Liver (tissue), 9 donors: Measurements from ENCODE around the gene CNOT3. TPM values are rescaled to one million over a fixed set of nuclear protein-coding genes. Genes with fewer than 3 reads are reported as not detected.

Source experiments
- DNase-seq: peaks from one replicate; pipeline ENCODE4 v3.0.0-alpha.2; 2017; ENCODE audit warnings: low spot score
- H3K27ac ChIP-seq, 2 donors: one replicate each; pipeline ENCODE4 v1.7.0; 2013; ENCODE audit warnings: inconsistent platforms in 2 of 2, low read length in 2 of 2, control low read depth in 1 of 2, low read depth in 1 of 2, mild to moderate bottlenecking in 1 of 2
- H3K27me3 ChIP-seq, 4 donors: one replicate each; pipeline versions ENCODE4 v1.6.1 to v1.7.0; 2013; ENCODE audit warnings: low read length in 3 of 4, inconsistent platforms in 1 of 4, mild to moderate bottlenecking in 1 of 4, moderate library complexity in 1 of 4; ENCODE audit not compliant: control insufficient read depth in 4 of 4, insufficient read depth in 4 of 4
- H3K36me3 ChIP-seq, 4 donors: one replicate each; pipeline versions ENCODE4 v1.6.1 to v1.7.0; 2013; ENCODE audit warnings: low read length in 3 of 4, mild to moderate bottlenecking in 3 of 4, low read depth in 1 of 4, moderate library complexity in 1 of 4; ENCODE audit not compliant: control insufficient read depth in 4 of 4, insufficient read depth in 3 of 4
- H3K4me1 ChIP-seq, 4 donors: one replicate each; pipeline versions ENCODE4 v1.6.1 to v1.7.0; 2013; ENCODE audit warnings: low read length in 3 of 4, mild to moderate bottlenecking in 3 of 4, moderate library complexity in 1 of 4; ENCODE audit not compliant: control insufficient read depth in 4 of 4, insufficient read depth in 4 of 4
- H3K4me3 ChIP-seq, 3 donors: one replicate each; pipeline versions ENCODE4 v1.6.1 to v1.7.0; 2013; ENCODE audit warnings: low read length in 3 of 3, control low read depth in 1 of 3, low read depth in 1 of 3, mild to moderate bottlenecking in 1 of 3
- H3K9ac ChIP-seq, 2 donors: one replicate each; pipeline ENCODE4 v1.7.0; 2013; ENCODE audit warnings: low read length in 2 of 2, mild to moderate bottlenecking in 2 of 2, moderate library complexity in 2 of 2, control low read depth in 1 of 2, low read depth in 1 of 2
- H3K9me3 ChIP-seq, 4 donors: one replicate each; pipeline versions ENCODE4 v1.6.1 to v1.7.0; 2013; ENCODE audit warnings: low read length in 3 of 4; ENCODE audit not compliant: control insufficient read depth in 4 of 4
- CTCF ChIP-seq: fragments of 150-350 bp; IDR thresholded peaks from 2 replicates; pipeline ENCODE4 v1.5.1; 2017; ENCODE audit warnings: improper control_type of control experiment, low read depth, low read length; ENCODE audit not compliant: missing input control
- FOXA1 ChIP-seq: IDR thresholded peaks from 2 replicates; pipeline ENCODE4 v1.6.1; 2016; ENCODE audit warnings: antibody characterized with exemption
- FOXA2 ChIP-seq: IDR thresholded peaks from 2 replicates; pipeline ENCODE4 v1.6.1; 2016; ENCODE audit warnings: antibody characterized with exemption
- GABPA ChIP-seq, 2 donors: IDR thresholded peaks in 1 of 2; conservative IDR thresholded peaks in 1 of 2; 2 replicates each; pipeline ENCODE4 v1.6.1; 2016; ENCODE audit warnings: antibody characterized with exemption in 2 of 2, mild to moderate bottlenecking in 1 of 2, moderate library complexity in 1 of 2
- HNF4A ChIP-seq, 2 donors: conservative IDR thresholded peaks; 2 replicates each; pipeline ENCODE4 v1.6.1; 2016; ENCODE audit warnings: antibody characterized with exemption in 2 of 2, mild to moderate bottlenecking in 2 of 2
- HNF4G ChIP-seq: IDR thresholded peaks from 2 replicates; pipeline ENCODE4 v1.6.1; 2016; ENCODE audit warnings: antibody characterized with exemption
- JUND ChIP-seq, 2 donors: IDR thresholded peaks; 2 replicates each; pipeline ENCODE4 v1.6.1; 2016; ENCODE audit warnings: antibody characterized with exemption in 2 of 2
- MAX ChIP-seq: IDR thresholded peaks from 2 replicates; pipeline ENCODE4 v1.6.1; 2016; ENCODE audit warnings: antibody characterized with exemption
- NR2F2 ChIP-seq: IDR thresholded peaks from 2 replicates; pipeline ENCODE4 v1.6.1; 2016; ENCODE audit warnings: antibody characterized with exemption
- RAD21 ChIP-seq, 2 donors: IDR thresholded peaks; 2 replicates each; pipeline ENCODE4 v1.6.1; 2016; ENCODE audit warnings: antibody characterized with exemption in 2 of 2, mild to moderate bottlenecking in 2 of 2
- REST ChIP-seq: IDR thresholded peaks from 2 replicates; pipeline ENCODE4 v1.6.1; 2016; ENCODE audit warnings: antibody characterized with exemption, mild to moderate bottlenecking
- RXRA ChIP-seq, 2 donors: IDR thresholded peaks; 2 replicates each; pipeline ENCODE4 v1.6.1; 2017 to 2018; ENCODE audit warnings: antibody characterized with exemption in 2 of 2, mild to moderate bottlenecking in 1 of 2
- TAF1 ChIP-seq: conservative IDR thresholded peaks from 2 replicates; pipeline ENCODE4 v1.6.1; 2016; ENCODE audit warnings: antibody characterized with exemption, mild to moderate bottlenecking
- YY1 ChIP-seq: IDR thresholded peaks from 2 replicates; pipeline ENCODE4 v1.6.1; 2016; ENCODE audit warnings: antibody characterized with exemption, mild to moderate bottlenecking
- ZBTB33 ChIP-seq: IDR thresholded peaks from 2 replicates; pipeline ENCODE4 v1.6.1; 2016; ENCODE audit warnings: antibody characterized with exemption
- WGBS: extraction: QIAGEN DNeasy Blood & Tissue Kit; methylation state at CpG from one replicate; pipeline ENCODE4 v1.1.7; 2013; 5-methylcytosine and 5-hydroxymethylcytosine counted together
- polyA plus RNA-seq, 2 donors: library from polyadenylated mRNA; stranded (reverse) in 1 of 2; unstranded in 1 of 2; fragments of 200-250 nt in 1 of 2; fragments of >200 nt in 1 of 2; fragmentation: Nextera tagmentation in 1 of 2; extraction: Ambion mirVana in 1 of 2; gene quantifications; one replicate each; pipeline versions ENCODE4 v1.2.1 to v1.2.3, GENCODE V29; 2013 to 2015
- total RNA-seq, 2 donors: library from RNA; depleted of rRNA; stranded (reverse); fragments of >200 nt; gene quantifications; one replicate each; pipeline ENCODE4 v1.2.3, GENCODE V29; 2014
- TF ChIP-seq, protein P1 (sequence below): IDR thresholded peaks from 2 replicates; pipeline ENCODE4 v1.6.1; 2016; ENCODE audit warnings: antibody characterized with exemption
- donor health status: healthy.
- donor health status: healthy.
- donor health status: healthy.
- donor health status: healthy.
- donor health status: healthy.

Gene CNOT3
- total and polyA plus RNA-seq, 4 donors, result 3.7 to 13.0 (median 9.1) TPM

GRCh38 chr19:54152878-54153524, 15.4 kb downstream of the CNOT3 start:
- H3K9ac ChIP-seq, result no peak overlapping the region
- peaks cover 0 to 1% (median under 1%) of the 10 kb centered on the region in 4 donors for H3K4me1 ChIP-seq
- peaks cover 38 to 89% (median 56%) of the 10 kb centered on the region in 4 donors for H3K36me3 ChIP-seq
- H3K4me3 ChIP-seq, result no peak overlapping the region
- H3K27me3 ChIP-seq, result no peaks in the 10 kb centered on the region
- H3K27ac ChIP-seq, result no peak overlapping the region
- no peaks in the 10 kb centered on the region for H3K9me3 ChIP-seq
- TF ChIP-seq REST, result no peak
- no peak for TF ChIP-seq FOXA1
- TF ChIP-seq, protein P1, sequence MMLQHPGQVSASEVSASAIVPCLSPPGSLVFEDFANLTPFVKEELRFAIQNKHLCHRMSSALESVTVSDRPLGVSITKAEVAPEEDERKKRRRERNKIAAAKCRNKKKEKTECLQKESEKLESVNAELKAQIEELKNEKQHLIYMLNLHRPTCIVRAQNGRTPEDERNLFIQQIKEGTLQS, result no peak
- TF ChIP-seq CTCF, result no peak
- TF ChIP-seq FOXA2, result no peak
- TF ChIP-seq JUND (IDR thresholded peaks at IDR 0.05), result no peak
- TF ChIP-seq RXRA (IDR thresholded peaks at IDR 0.05), result no peak
- TF ChIP-seq GABPA (IDR thresholded peaks at IDR 0.05 in 1 of 2, conservative IDR thresholded peaks at IDR 0.05 in 1 of 2), result no peak
- no peak for TF ChIP-seq YY1
- TF ChIP-seq ZBTB33, result no peak
- no peak for TF ChIP-seq MAX
- TF ChIP-seq RAD21 (IDR thresholded peaks at IDR 0.05), result no peak
- no peak for DNase-seq
- WGBS, result 95% methylated on average over 25 of the region's 25 CpGs

GRCh38 chr19:54153731-54154326, 16.3 kb downstream of the CNOT3 start:
- Histone ChIP-seq H3K9ac (no peak overlapping the region), H3K9me3 (no peaks in the 10 kb centered on the region), H3K27me3 (no peaks in the 10 kb centered on the region), H3K36me3 (peaks cover 36 to 85% (median 54%) of the 10 kb centered on the region in 4 donors), H3K4me1 (peaks cover 0 to 9% (median 9%) of the 10 kb centered on the region in 4 donors), H3K27ac (no peak overlapping the region), H3K4me3 (no peak overlapping the region)
- no peak for DNase-seq
- 85% methylated on average over 10 of the region's 10 CpGs for WGBS
- TF ChIP-seq RAD21 (IDR thresholded peaks at IDR 0.05) (no peak), REST (no peak), FOXA1 (no peak), HNF4A (conservative IDR thresholded peaks at IDR 0.05) (no peak), YY1 (no peak), ZBTB33 (no peak), FOXA2 (no peak), HNF4G (no peak), JUND (IDR thresholded peaks at IDR 0.05) (no peak), GABPA (IDR thresholded peaks at IDR 0.05 in 1 of 2, conservative IDR thresholded peaks at IDR 0.05 in 1 of 2) (no peak), NR2F2 (no peak), TAF1 (no peak)
- TF ChIP-seq, protein P1, result no peak
